ENCODE data around the gene BBC3.
"Not testable (repeated sequence)": the region's sequence is repeated elsewhere in the genome, so short reads cannot be mapped to it uniquely, and the experiment has no call there.

Gene BBC3

GRCh38 chr19:47267350-47267759 is 36.4 kb upstream of the BBC3 start:
- no peak for TF ChIP-seq CTCF (conservative IDR thresholded peaks at IDR 0.05; ENCODE audit: low read length)
- no peak overlapping the region for H3K4me3 ChIP-seq (ENCODE audit: low read length)
- DNase-seq (ENCODE audit: low read depth) = peak; percentile 20

GRCh38 chr19:47266401-47266941 is 35.5 kb upstream of the BBC3 start:
- DNase-seq (ENCODE audit: low read depth) = no peak
- no peak for TF ChIP-seq CTCF (conservative IDR thresholded peaks at IDR 0.05; ENCODE audit: low read length)

GRCh38 chr19:47264629-47265028 is 33.6 kb upstream of the BBC3 start:
- no peak for TF ChIP-seq CTCF (conservative IDR thresholded peaks at IDR 0.05; ENCODE audit: low read length)
- no peak for DNase-seq (ENCODE audit: low read depth)
- H3K4me3 ChIP-seq (ENCODE audit: low read length) = no peak overlapping the region

More at GRCh38 chr19:47266401-47266941, 35.5 kb upstream of the BBC3 start:
- no peak overlapping the region for H3K4me3 ChIP-seq (ENCODE audit: low read length)

GRCh38 chr19:47261946-47262793 is 31.2 kb upstream of the BBC3 start:
- not testable (repeated sequence) for H3K4me3 ChIP-seq (ENCODE audit: low read length); DNase-seq (ENCODE audit: low read depth)

GRCh38 chr19:47260476-47260875 is 29.5 kb upstream of the BBC3 start:
- TF ChIP-seq CTCF (conservative IDR thresholded peaks at IDR 0.05; ENCODE audit: low read length) = no peak
- no peak overlapping the region for H3K4me3 ChIP-seq (ENCODE audit: low read length)
- no peak for DNase-seq (ENCODE audit: low read depth)

GRCh38 chr19:47258895-47259555 is 28.0 kb upstream of the BBC3 start:
- TF ChIP-seq CTCF (conservative IDR thresholded peaks at IDR 0.05; ENCODE audit: low read length) = no peak
- no peak for DNase-seq (ENCODE audit: low read depth)
- peak overlapping the region; percentile 80 for H3K4me3 ChIP-seq (ENCODE audit: low read length)

- no peak for TF ChIP-seq CTCF (conservative IDR thresholded peaks at IDR 0.05; ENCODE audit: low read length)
- peak overlapping the region; percentile 80 for H3K4me3 ChIP-seq (ENCODE audit: low read length)
These were observed 27.4 kb upstream of the BBC3 start for GRCh38 chr19:47258434-47258833.

More at GRCh38 chr19:47258434-47258833, 27.4 kb upstream of the BBC3 start:
- DNase-seq (ENCODE audit: low read depth) = no peak
